ENCODE results near the gene BEST1.
"Not testable (repeated sequence)": the region's sequence is repeated elsewhere in the genome, so short reads cannot be mapped to it uniquely, and the experiment has no call there.

Gene BEST1

GRCh38 chr11:61959678-61960077 is 9.5 kb downstream of the BEST1 start:
- in situ Hi-C loops (cut with MboI; ENCODE audit: low pct_unique_long_range_greater_than_20kb, low sequenced_read_pairs), result loop anchor here (10.0 kb wide), 1 partner anchor 85 kb away; no protein-coding TSS in a partner anchor
- DNase-seq, result no peak

GRCh38 chr11:61960532-61960931 is 10.4 kb downstream of the BEST1 start:
- no peak for DNase-seq
- in situ Hi-C loops (cut with MboI; ENCODE audit: low pct_unique_long_range_greater_than_20kb, low sequenced_read_pairs), result no loop called here

GRCh38 chr11:61961570-61962212 is 11.5 kb downstream of the BEST1 start:
- in situ Hi-C loops (cut with MboI; ENCODE audit: low pct_unique_long_range_greater_than_20kb, low sequenced_read_pairs), result no loop called here
- DNase-seq, result no peak

GRCh38 chr11:61962213-61963015 is 12.3 kb downstream of the BEST1 start:
- in situ Hi-C loops (cut with MboI; ENCODE audit: low pct_unique_long_range_greater_than_20kb, low sequenced_read_pairs), result no loop called here

GRCh38 chr11:61963016-61963281 is 12.8 kb downstream of the BEST1 start:
- DNase-seq, result no peak
- in situ Hi-C loops (cut with MboI; ENCODE audit: low pct_unique_long_range_greater_than_20kb, low sequenced_read_pairs), result no loop called here

More at GRCh38 chr11:61962213-61963015, 12.3 kb downstream of the BEST1 start:
- no peak for DNase-seq

- peak; percentile 90 for DNase-seq
- in situ Hi-C loops (cut with MboI; ENCODE audit: low pct_unique_long_range_greater_than_20kb, low sequenced_read_pairs), result no loop called here
These were observed 13.3 kb downstream of the BEST1 start for GRCh38 chr11:61963282-61964057.

- in situ Hi-C loops (cut with MboI; ENCODE audit: low pct_unique_long_range_greater_than_20kb, low sequenced_read_pairs), result no loop called here
- DNase-seq, result no peak
These were observed 14.0 kb downstream of the BEST1 start for GRCh38 chr11:61964058-61964665.

GRCh38 chr11:61964666-61965271 is 14.6 kb downstream of the BEST1 start:
- in situ Hi-C loops (cut with MboI; ENCODE audit: low pct_unique_long_range_greater_than_20kb, low sequenced_read_pairs); DNase-seq: not testable (repeated sequence)

- in situ Hi-C loops (cut with MboI; ENCODE audit: low pct_unique_long_range_greater_than_20kb, low sequenced_read_pairs), result no loop called here
- peak; percentile 50 for DNase-seq
These were observed 16.6 kb downstream of the BEST1 start for GRCh38 chr11:61966734-61967115.

GRCh38 chr11:61967116-61967923 is 17.2 kb downstream of the BEST1 start, which contains the start of gene FTH1:
Gene FTH1, minus strand, starts transcription at chr11:61967634. Its CDS starts 209 bp downstream, at chr11:61967425.
- in situ Hi-C loops (cut with MboI; ENCODE audit: low pct_unique_long_range_greater_than_20kb, low sequenced_read_pairs), result no loop called here
- DNase-seq, result peak; percentile 89

- in situ Hi-C loops (cut with MboI; ENCODE audit: low pct_unique_long_range_greater_than_20kb, low sequenced_read_pairs), result no loop called here
- DNase-seq, result no peak
These were observed 18.0 kb downstream of the BEST1 start for GRCh38 chr11:61967924-61968757.

- no peak for DNase-seq
- in situ Hi-C loops (cut with MboI; ENCODE audit: low pct_unique_long_range_greater_than_20kb, low sequenced_read_pairs), result no loop called here
These were observed 18.7 kb downstream of the BEST1 start for GRCh38 chr11:61968758-61969390.

- in situ Hi-C loops (cut with MboI; ENCODE audit: low pct_unique_long_range_greater_than_20kb, low sequenced_read_pairs), result no loop called here
- DNase-seq, result no peak
These were observed 19.2 kb downstream of the BEST1 start for GRCh38 chr11:61969391-61969758.

GRCh38 chr11:61969838-61970662 is 19.9 kb downstream of the BEST1 start:
- in situ Hi-C loops (cut with MboI; ENCODE audit: low pct_unique_long_range_greater_than_20kb, low sequenced_read_pairs), result no loop called here
- no peak for DNase-seq

GRCh38 chr11:61971248-61972111 is 21.3 kb downstream of the BEST1 start:
- DNase-seq, result peak; percentile 97
- in situ Hi-C loops (cut with MboI; ENCODE audit: low pct_unique_long_range_greater_than_20kb, low sequenced_read_pairs), result no loop called here

All from KBM-7 (cell line).